ENCODE data around the gene WASF2.
A peak's percentile ranks its signal among the peaks of the same experiment; 100 is the strongest.
"Not testable (repeated sequence)": the region's sequence is repeated elsewhere in the genome, so short reads cannot be mapped to it uniquely, and the experiment has no call there.

Gene WASF2

GRCh38 chr1:27393641-27394281 is 96.2 kb downstream of the WASF2 start:
- DNase-seq: no peak

GRCh38 chr1:27392778-27393635 is 97.0 kb downstream of the WASF2 start:
- DNase-seq: peak; percentile 35

- DNase-seq: peak; percentile 97
Measured at GRCh38 chr1:27392096-27392777, 97.7 kb downstream of the WASF2 start, which contains the start of gene GPR3. Gene GPR3 (plus strand): TSS chr1:27392622. CDS start chr1:27393799, 1,177 bp downstream.

GRCh38 chr1:27391511-27392095 is 98.4 kb downstream of the WASF2 start:
- DNase-seq: peak; percentile 54

- peak; percentile 88 for DNase-seq
Measured at GRCh38 chr1:27388337-27389005, 101.5 kb downstream of the WASF2 start.

GRCh38 chr1:27384797-27385196 is 105.2 kb downstream of the WASF2 start:
- DNase-seq: not testable (repeated sequence)

- no peak for DNase-seq
Measured at GRCh38 chr1:27383661-27384060, 106.3 kb downstream of the WASF2 start.

- peak; percentile 72 for DNase-seq
Measured at GRCh38 chr1:27383039-27383605, 106.8 kb downstream of the WASF2 start, which contains the start of gene CD164L2. Gene CD164L2 (minus strand): TSS chr1:27383333. CDS start chr1:27383239, 94 bp downstream.

- DNase-seq: no peak
Measured at GRCh38 chr1:27381969-27382762, 107.8 kb downstream of the WASF2 start.

- no peak for DNase-seq
Measured at GRCh38 chr1:27380766-27381733, 108.9 kb downstream of the WASF2 start.

GRCh38 chr1:27380224-27380623 is 109.7 kb downstream of the WASF2 start:
- DNase-seq: no peak

- no peak for DNase-seq
Measured at GRCh38 chr1:27379564-27380122, 110.3 kb downstream of the WASF2 start.

- no peak for DNase-seq
Measured at GRCh38 chr1:27377760-27378495, 112.0 kb downstream of the WASF2 start.

- DNase-seq: no peak
Measured at GRCh38 chr1:27374362-27375086, 115.4 kb downstream of the WASF2 start, which contains the start of gene FCN3. Gene FCN3 (minus strand): TSS chr1:27374824. CDS start chr1:27374818, 6 bp downstream.

- DNase-seq: no peak
Measured at GRCh38 chr1:27372808-27373690, 116.9 kb downstream of the WASF2 start.

- no peak for DNase-seq
Measured at GRCh38 chr1:27372022-27372807, 117.8 kb downstream of the WASF2 start.

All from stimulated activated CD8-positive, alpha-beta memory T cell treated with anti-CD3 and anti-CD28 coated beads, Interleukin-4, amount 100 ng/mL, for 48 hours (primary cell).